ENCODE measurements around the gene ATP2A1.

DNA sequence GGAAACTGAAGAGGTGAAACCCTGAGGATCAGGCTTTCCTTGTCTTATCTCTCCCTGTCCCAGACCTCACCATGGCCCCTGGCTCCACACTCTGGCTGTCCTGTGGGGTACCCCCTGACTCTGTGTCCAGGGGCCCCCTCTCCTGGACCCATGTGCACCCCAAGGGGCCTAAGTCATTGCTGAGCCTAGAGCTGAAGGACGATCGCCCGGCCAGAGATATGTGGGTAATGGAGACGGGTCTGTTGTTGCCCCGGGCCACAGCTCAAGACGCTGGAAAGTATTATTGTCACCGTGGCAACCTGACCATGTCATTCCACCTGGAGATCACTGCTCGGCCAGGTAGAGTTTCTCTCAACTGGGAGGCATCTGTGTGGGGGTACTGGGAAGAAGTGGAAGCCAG, 54.9 kb downstream of the ATP2A1 start:
- TF ChIP-seq, protein P1, sequence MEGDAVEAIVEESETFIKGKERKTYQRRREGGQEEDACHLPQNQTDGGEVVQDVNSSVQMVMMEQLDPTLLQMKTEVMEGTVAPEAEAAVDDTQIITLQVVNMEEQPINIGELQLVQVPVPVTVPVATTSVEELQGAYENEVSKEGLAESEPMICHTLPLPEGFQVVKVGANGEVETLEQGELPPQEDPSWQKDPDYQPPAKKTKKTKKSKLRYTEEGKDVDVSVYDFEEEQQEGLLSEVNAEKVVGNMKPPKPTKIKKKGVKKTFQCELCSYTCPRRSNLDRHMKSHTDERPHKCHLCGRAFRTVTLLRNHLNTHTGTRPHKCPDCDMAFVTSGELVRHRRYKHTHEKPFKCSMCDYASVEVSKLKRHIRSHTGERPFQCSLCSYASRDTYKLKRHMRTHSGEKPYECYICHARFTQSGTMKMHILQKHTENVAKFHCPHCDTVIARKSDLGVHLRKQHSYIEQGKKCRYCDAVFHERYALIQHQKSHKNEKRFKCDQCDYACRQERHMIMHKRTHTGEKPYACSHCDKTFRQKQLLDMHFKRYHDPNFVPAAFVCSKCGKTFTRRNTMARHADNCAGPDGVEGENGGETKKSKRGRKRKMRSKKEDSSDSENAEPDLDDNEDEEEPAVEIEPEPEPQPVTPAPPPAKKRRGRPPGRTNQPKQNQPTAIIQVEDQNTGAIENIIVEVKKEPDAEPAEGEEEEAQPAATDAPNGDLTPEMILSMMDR (conservative IDR thresholded peaks at IDR 0.05; ENCODE audit: low read depth, low read length), result no peak
- no peak for TF ChIP-seq SMC3 (IDR thresholded peaks at IDR 0.05; ENCODE audit: low read depth, low read length)
- TF ChIP-seq POLR2A (IDR thresholded peaks at IDR 0.05; ENCODE audit: low read depth, low read length), result no peak
- TF ChIP-seq MAFK (IDR thresholded peaks at IDR 0.05; ENCODE audit: low read depth, low read length), result no peak
- no peak for TF ChIP-seq RAD21 (IDR thresholded peaks at IDR 0.05; ENCODE audit: low read length)
- no peak for TF ChIP-seq MXI1 (IDR thresholded peaks at IDR 0.05; ENCODE audit: borderline replicate concordance, low read depth, low read length)
- no peak for TF ChIP-seq MAZ (IDR thresholded peaks at IDR 0.05; ENCODE audit: borderline replicate concordance, low read depth, low read length)
- no peak for TF ChIP-seq RFX5 (IDR thresholded peaks at IDR 0.05; ENCODE audit: low read depth, low read length)
- no peak for TF ChIP-seq CHD1 (IDR thresholded peaks at IDR 0.05; ENCODE audit: low read depth, low read length)
